WERI-Rb-1 (cell line): Measurements from ENCODE around the gene MCM3AP.

Source experiments
- DNase-seq: peaks from one replicate; pipeline ENCODE4 v3.0.0-alpha.2; 2020
- H3K27ac ChIP-seq: fragments of 250-450 bp; sonication (Bioruptor Pico); 2 replicates; pipeline ENCODE4 v1.5.1; 2020; ENCODE audit warnings: mild to moderate bottlenecking, moderate library complexity
- H3K27me3 ChIP-seq: fragments of 250-450 bp; sonication (Bioruptor Pico); 2 replicates; pipeline ENCODE4 v1.5.1; 2021; ENCODE audit warnings: mild to moderate bottlenecking, low read depth, moderate library complexity; ENCODE audit not compliant: insufficient read depth, severe bottlenecking
- H3K36me3 ChIP-seq: fragments of 250-450 bp; sonication (Bioruptor Pico); 2 replicates; pipeline ENCODE4 v1.5.1; 2020; ENCODE audit warnings: mild to moderate bottlenecking, moderate library complexity
- H3K4me3 ChIP-seq: 2 replicates; pipeline ENCODE4 v1.5.1; 2011; ENCODE audit warnings: low read depth, mild to moderate bottlenecking, control low read depth, low read length
- H3K9me3 ChIP-seq: fragments of 250-450 bp; sonication (Bioruptor Pico); 2 replicates; pipeline ENCODE4 v1.5.1; 2021; ENCODE audit warnings: mild to moderate bottlenecking, moderate library complexity; ENCODE audit not compliant: severe bottlenecking
- CTCF ChIP-seq: IDR thresholded peaks from 2 replicates; pipeline ENCODE4 v1.5.1; 2011; ENCODE audit warnings: low read depth, mild to moderate bottlenecking, control low read depth, inconsistent platforms, low read length

Gene MCM3AP

GRCh38 chr21:46234436-46234950 lies 50.9 kb downstream of the MCM3AP start:
- no peak overlapping the region for H3K4me3 ChIP-seq
- no peak for TF ChIP-seq CTCF
- DNase-seq, result no peak
- peaks cover 3% of the 10 kb centered on the region for H3K9me3 ChIP-seq
- peaks cover 83% of the 10 kb centered on the region for H3K36me3 ChIP-seq
- no peak overlapping the region for H3K27ac ChIP-seq
- no peaks in the 10 kb centered on the region for H3K27me3 ChIP-seq

DNA sequence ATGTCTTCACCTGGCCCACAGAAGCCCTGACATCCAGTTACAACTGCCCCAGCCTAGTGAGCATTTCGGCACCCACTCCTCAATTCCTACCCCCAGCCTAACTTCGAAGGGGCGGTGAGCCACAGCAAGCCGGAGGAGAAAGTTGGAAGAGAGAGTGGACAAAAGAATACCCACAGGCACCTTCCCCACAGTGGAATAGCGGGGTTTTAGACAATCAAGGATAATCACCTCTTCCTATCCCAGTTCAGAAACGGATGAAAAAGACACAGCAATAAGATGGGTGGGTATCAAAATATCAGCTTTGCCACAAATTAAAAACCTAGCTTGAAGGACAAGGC lies 55.5 kb downstream of the MCM3AP start:
- H3K27me3 ChIP-seq, result no peaks in the 10 kb centered on the region
- no peak for DNase-seq
- H3K27ac ChIP-seq, result no peak overlapping the region; the same call in 1 of the 2 replicates
- peaks cover 9% of the 10 kb centered on the region for H3K9me3 ChIP-seq
- peaks cover 67% of the 10 kb centered on the region for H3K36me3 ChIP-seq
- H3K4me3 ChIP-seq, result peak overlapping the region; percentile 51
- no peak for TF ChIP-seq CTCF

DNA sequence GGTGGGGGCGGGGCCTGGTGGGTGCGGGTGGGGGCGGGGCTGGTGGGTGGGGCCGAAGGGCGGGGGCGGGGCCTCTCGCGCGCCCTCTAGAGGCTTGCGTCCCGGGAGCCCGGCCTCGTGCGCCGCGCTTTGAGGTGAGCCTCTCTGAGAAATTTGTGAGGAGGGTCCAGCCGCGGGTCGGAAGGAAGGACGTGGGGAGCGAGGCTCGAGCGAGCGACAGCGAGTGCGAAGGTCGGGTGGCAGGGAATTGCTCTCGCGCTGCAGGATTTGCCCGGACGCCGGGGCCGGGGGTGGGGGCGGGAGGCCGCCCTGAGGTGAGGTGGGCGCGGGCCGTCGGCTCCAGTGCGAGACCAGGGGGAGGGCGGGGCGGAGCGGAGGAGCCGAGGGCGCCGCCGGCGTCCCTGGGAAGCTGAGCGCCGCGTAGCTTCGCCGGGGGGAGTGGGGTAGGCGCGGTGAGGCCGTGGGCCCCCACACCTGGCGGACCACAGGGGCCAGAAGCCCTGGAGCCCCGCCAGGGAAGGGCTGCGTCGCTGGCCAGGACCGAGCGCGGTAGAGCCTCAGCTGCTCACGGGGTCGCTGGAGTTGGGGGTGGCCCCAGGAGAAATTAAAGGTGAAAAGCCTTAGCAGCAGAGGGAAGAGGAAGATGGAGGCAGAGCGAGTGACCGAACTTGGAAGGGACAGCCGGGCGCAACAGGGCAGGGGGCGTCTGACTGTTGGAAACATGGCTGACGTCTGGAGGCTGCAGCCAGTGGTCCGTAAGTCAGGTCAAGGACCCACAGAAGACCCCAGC lies 56.1 kb downstream of the MCM3AP start:
- Histone ChIP-seq H3K4me3 (peak overlapping the region; percentile 51), H3K9me3 (peaks cover 9% of the 10 kb centered on the region), H3K27ac (peak overlapping the region; percentile 88), H3K36me3 (peaks cover 62% of the 10 kb centered on the region), H3K27me3 (no peaks in the 10 kb centered on the region)
- peak; percentile 71 for TF ChIP-seq CTCF
- no peak for DNase-seq

DNA sequence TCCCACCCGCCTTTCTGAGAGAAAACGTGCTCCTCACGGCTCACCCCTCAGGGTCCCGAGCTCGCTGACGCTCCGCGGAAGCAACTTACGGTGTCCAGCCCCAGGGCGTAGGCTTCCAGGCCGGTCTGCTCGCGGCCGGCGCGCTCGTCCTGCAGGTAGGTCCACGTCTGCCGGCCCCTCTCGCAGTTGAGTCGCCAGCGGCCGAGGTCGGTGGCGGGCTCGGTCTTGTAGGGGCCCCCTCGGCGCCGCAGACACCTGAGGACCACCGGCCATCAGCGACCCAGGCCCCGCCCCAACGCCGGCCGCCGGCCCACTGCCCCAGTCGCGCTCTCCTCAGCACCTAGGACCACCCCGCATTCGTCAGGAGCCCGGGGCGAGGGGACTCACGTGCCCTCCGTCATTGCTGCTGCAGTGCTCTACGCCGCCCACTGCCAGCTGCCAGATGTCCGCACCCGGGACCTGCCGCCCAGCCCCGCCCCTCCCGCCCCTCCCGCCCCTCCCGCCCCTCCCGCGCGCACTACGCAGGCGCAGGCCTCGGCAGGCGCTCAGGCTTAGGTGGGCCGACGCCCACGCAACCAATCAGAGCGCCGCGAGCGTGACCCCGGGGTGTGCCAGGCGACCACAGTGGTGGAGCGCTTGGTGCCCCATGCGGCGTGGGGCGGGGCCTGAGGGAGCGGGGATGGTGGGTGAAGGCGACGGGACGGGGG lies 56.9 kb downstream of the MCM3AP start, which contains the start of gene LSS:
TSS of gene LSS (minus strand) at position 430 of the 707 bp plus-strand sequence. CDS start at position 401, 29 bp downstream.
- TF ChIP-seq CTCF, result no peak
- Histone ChIP-seq H3K27me3 (no peaks in the 10 kb centered on the region), H3K4me3 (peak within 1 kb of the TSS; percentile 74), H3K27ac (peak within 1 kb of the TSS; percentile 90), H3K36me3 (peaks cover 54% of the 10 kb centered on the region), H3K9me3 (peaks cover 9% of the 10 kb centered on the region)
- peak; percentile 100 for DNase-seq

DNA sequence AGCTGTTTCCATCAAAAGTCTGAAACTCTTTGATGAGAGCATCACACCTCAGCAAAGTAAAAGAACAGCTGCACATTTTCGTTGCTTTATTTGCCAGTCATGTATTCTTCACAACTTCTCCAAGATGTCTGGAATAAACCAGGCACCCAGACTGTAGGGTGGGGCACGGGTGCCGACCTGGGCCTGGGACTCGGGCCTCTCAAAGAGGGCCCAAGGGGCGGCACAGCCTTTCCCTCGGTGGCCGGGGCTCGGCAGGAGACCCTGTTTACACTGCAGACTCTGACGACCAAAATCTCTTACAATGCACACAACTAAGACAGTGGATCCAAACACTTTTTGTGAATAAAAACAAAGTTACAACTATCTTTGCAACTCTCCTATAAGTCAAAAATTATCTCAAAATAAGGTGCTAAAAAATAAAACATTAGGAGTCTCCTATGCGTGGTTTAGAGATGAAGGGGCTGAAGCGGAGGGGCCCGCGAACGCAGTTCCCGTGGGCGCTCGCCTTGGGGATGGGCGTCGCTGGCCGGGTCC lies 57.5 kb downstream of the MCM3AP start:
- H3K27me3 ChIP-seq, result no peaks in the 10 kb centered on the region
- no peak for DNase-seq
- TF ChIP-seq CTCF, result no peak
- H3K4me3 ChIP-seq, result peak overlapping the region; percentile 74
- H3K9me3 ChIP-seq, result peaks cover 9% of the 10 kb centered on the region
- H3K27ac ChIP-seq, result peak overlapping the region; percentile 90
- H3K36me3 ChIP-seq, result peaks cover 53% of the 10 kb centered on the region
